ENCODE data around the gene PBXIP1. TPM values are rescaled to one million over a fixed set of nuclear protein-coding genes. Genes with fewer than 3 reads are reported as not detected.
"Not testable (repeated sequence)": the region's sequence is repeated elsewhere in the genome, so short reads cannot be mapped to it uniquely, and the experiment has no call there.

PBXIP1 gene
- total and polyA plus RNA-seq, 10 of the 15 experiments (the other 5 are each of a cell fraction or from before 2014, with no cell fraction given) = 0.63 to 25.6 (median 15.4) TPM

DNA sequence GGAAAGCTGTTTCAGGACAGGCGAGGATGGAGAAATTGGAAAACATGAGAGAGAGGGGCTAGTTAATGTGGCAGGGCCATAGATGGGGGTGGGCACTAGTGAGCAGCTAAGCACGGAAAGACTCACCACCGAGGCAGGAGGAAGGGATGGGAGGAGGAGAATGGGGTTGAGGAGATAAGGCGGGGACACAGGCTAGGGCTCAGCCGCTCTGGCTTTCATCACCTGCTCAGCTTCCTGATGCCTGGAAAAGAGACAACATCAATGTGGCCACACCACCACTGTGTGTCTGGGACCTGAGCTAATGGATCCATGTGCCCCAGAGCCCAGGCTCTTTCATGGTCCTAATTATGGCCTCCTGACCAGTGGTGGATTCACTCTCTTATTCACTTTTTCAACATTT lies 47.0 kb downstream of the PBXIP1 start (continued):
- no peak for TF ChIP-seq ZBTB4 (CRISPR knock-in tag; IDR thresholded peaks at IDR 0.05)
- TF ChIP-seq GATAD2B (conservative IDR thresholded peaks at IDR 0.05; ENCODE audit: low read depth) = no peak
- TF ChIP-seq JUNB (IDR thresholded peaks at IDR 0.05) = no peak

DNA sequence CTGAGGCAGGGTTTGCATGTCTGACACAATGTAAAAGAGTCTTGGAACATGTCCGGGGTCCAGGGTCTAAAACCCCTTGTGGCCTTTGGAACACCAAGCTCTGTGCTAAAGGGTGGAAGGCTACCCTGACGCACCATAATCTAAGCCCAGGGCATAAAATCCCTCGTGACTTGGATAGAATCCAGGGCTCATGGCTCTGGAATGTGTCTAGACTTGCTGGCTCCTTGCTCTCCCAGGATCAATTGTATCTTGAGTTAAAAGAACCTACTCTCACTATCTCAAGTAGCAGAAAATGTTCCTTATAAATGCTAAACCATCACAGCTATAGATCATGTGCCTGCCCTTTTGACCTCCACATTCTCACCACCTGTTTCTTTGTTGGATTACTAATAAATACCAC lies 47.8 kb downstream of the PBXIP1 start:
- H3K4me2 ChIP-seq (ENCODE audit: control insufficient read depth, insufficient read depth); H3K36me3 ChIP-seq (ENCODE audit: control insufficient read depth in 2 of 2, insufficient read depth in 2 of 2, low read length in 1 of 2); H3K27me3 ChIP-seq (replicated peaks in 1 of 2; ENCODE audit: control insufficient read depth in 2 of 2, insufficient read depth in 2 of 2, low read length in 1 of 2); H3K9ac ChIP-seq (ENCODE audit: control insufficient read depth, insufficient read depth, low read length); ATAC-seq; DNase-seq (ENCODE audit: low read depth, low spot score); FAIRE-seq; intact Hi-C loops (cut with micrococcal nuclease; ENCODE audit: unreplicated experiment); RAD21 ChIA-PET (ENCODE audit: unreplicated experiment); BruUV-seq (replicated peaks); H3K27ac ChIP-seq (ENCODE audit: control insufficient read depth, insufficient read depth); H3K79me2 ChIP-seq (ENCODE audit: control insufficient read depth, insufficient read depth, low read length); in situ Hi-C loops (cut with MboI); H2AFZ ChIP-seq (ENCODE audit: control insufficient read depth, low read depth, low read length); H3K4me1 ChIP-seq (ENCODE audit: control insufficient read depth, insufficient read depth, low read length); CTCF ChIA-PET; H3K4me3 ChIP-seq; H4K20me1 ChIP-seq (ENCODE audit: control insufficient read depth, insufficient read depth); H3K9me3 ChIP-seq (replicated peaks; ENCODE audit: control insufficient read depth, insufficient read depth, low read length): not testable (repeated sequence)
- SMC1A ChIA-PET (ENCODE audit: uncharacterized antibody, unreplicated experiment) = interaction anchor here (1.8 kb wide), 1 partner anchor 43 kb away, joined by 3 read pairs; no protein-coding TSS in a partner anchor
- WGBS (ENCODE audit: insufficient coverage, insufficient replicate concordance, low lambda C conversion rate, missing lambda C conversion rate) = 63% methylated on average over 3 of the region's 3 CpGs
- POLR2A ChIA-PET = interaction anchor here (1.5 kb wide), 1 partner anchor 28 kb away, joined by 3 read pairs; the partner anchor contains the start of gene PMVK
